GM08714 (cell line): ENCODE results near the gene GLIPR1L2.
"Not testable (repeated sequence)": the region's sequence is repeated elsewhere in the genome, so short reads cannot be mapped to it uniquely, and the experiment has no call there.

Experiments
- H3K4me3 ChIP-seq: fragments of 200-500 bp; sonication (Bioruptor generic); 2 replicates; pipeline ENCODE4 v1.5.1; 2014; ENCODE audit warnings: mild to moderate bottlenecking, low read length, inconsistent platforms
- ZNF274 ChIP-seq: IDR thresholded peaks from 2 replicates; pipeline ENCODE4 v1.6.1; 2012; ENCODE audit warnings: mild to moderate bottlenecking, low read depth, low read length

Gene GLIPR1L2

DNA sequence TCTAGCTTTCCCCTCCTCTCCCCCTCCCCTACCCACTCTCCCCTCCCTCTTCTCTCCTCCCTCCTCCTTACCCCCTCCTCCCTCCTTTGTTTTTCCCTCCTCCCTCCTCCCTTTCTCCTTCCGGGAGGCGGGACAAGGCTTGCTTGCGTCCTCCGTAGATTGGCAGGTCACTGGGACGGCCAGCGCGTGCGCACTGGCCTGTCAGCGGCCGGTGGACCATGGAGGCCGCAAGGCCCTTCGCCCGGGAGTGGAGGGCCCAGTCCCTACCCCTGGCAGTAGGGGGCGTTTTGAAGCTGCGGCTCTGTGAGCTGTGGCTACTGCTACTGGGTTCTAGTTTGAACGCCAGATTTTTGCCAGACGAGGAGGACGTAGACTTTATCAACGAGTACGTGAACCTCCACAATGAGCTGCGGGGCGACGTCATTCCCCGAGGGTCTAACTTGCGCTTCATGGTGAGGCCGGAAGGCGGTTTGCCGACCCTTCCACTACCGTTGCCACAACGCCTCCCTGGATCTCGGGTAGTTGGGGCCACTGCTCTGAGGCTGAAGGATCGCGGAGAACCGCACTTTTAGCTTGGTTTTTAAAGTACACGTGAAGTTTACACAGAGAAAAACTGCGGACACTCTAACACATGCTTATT is at the start of gene GLIPR1L2:
Gene GLIPR1L2 (plus strand): TSS at position 191 of the 640 bp plus-strand sequence. CDS start 28 bp downstream, at position 219.
- peak within 1 kb of the TSS; percentile 62 for H3K4me3 ChIP-seq
- TF ChIP-seq ZNF274: no peak

DNA sequence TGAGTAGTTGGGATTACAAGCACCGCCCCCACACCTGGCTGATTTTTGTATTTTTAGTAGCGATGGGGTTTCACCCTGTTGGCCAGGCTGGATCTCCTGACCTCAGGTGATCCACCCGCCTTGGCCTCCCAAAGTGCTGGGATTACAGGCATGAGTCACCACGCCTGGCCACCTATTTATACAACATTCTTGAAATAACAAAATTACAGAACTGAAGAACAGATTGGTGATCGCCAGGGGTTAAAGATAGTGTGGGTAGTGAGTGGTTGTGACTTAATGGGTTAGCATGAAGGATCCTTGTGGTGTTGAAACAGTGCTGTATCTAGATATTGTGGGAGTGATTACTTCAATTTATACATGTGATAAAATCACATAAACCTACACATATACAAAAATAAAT is 49.0 kb upstream of the GLIPR1L2 start:
- H3K4me3 ChIP-seq: no peak overlapping the region
- TF ChIP-seq ZNF274: no peak

DNA sequence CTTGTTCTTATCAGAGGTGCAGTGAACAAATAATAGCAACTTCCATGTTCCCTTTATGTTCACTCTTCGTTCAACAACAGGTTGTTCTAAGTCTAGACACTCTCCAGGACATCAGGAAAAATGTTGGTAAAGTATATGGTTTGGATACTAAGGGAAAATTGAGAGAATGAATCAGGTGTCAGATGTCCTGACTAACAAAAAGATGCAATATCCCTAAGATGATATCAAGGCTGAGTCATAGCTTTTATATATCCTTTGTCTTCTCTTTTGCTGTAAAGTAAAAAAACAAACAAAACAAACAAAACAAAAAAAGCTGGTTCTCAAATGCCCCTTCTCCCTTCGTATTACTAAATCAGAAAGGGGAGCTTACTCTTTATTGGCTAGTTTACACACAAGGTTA is 45.4 kb upstream of the GLIPR1L2 start:
- H3K4me3 ChIP-seq: no peak overlapping the region
- no peak for TF ChIP-seq ZNF274

DNA sequence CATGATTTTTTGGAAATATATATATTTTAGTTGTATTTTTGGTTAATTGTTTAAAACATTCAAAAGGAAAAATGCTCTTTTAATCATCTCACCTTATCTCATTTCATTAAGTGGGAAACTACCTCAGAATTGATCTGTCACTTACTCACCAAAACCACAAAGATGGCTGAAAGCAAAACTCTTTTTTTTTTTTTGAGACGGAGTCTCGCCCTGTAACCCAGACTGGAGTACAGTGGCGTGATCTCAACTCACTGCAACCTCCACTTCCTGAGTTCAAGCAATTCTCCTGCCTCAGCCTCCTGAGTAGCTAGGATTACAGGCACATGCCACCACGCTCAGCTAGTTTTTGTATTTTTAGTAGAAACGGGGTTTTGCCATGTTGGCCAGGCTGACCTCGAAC is 44.7 kb upstream of the GLIPR1L2 start:
- not testable (repeated sequence) for H3K4me3 ChIP-seq

DNA sequence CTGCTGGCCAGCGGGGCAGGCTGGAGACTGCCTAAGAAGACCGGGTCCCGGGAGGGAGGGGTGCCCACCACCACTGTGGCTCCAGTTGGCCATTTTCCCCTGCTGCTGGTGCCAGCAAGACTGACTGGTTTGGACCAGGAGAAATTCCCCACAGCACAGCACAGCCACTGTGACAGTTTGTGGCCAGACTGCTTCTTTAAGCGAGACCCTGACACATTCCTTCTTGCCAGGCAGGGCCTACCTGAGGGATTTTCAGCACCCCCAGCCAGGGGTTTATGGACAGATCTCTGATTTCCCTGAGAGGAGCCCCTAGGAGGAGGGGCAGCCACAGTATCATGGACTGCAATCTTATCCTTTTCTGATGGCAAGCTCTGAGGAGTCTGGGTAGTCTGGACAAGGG is 40.9 kb upstream of the GLIPR1L2 start:
- no peak for TF ChIP-seq ZNF274
- H3K4me3 ChIP-seq: no peak overlapping the region

DNA sequence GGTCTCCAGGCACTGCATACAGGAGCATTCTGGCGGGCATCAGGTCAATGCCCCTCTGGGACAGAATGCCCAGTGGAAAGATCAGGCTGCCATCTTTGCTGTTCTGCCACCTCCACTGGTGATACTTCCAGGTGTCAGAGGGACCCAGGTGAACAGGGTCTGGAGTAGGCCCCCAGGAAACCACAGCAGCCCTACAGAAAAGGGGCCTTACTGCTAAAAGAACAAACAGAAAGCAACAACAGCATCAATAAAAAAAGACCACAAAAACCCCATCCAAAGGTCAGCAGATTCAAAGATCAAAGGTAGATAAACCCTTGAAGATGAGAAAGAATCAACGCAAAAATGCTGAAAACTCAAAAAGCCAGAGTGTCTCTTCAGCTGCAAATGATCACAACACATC is 40.5 kb upstream of the GLIPR1L2 start:
- no peak for TF ChIP-seq ZNF274
- H3K4me3 ChIP-seq: no peak overlapping the region

DNA sequence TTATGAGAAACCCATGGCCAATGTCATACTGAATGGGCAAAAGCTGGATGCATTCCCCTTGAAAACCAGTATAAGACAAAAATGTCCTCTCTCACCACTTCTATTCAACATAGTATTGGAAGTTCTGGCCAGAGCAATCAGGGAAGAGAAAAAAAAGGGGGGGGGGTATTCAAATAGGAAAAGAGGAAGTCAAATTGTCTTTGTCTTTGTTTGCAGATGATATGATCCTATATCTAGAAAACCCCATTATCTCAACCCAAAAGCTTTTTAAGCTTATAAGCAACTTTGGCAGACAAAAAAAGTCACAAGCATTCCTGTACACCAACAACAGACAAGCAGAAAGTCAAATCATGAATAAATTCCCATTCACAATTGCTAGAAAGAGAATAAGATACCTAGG is 36.9 kb upstream of the GLIPR1L2 start:
- TF ChIP-seq ZNF274: no peak
- no peak overlapping the region for H3K4me3 ChIP-seq

DNA sequence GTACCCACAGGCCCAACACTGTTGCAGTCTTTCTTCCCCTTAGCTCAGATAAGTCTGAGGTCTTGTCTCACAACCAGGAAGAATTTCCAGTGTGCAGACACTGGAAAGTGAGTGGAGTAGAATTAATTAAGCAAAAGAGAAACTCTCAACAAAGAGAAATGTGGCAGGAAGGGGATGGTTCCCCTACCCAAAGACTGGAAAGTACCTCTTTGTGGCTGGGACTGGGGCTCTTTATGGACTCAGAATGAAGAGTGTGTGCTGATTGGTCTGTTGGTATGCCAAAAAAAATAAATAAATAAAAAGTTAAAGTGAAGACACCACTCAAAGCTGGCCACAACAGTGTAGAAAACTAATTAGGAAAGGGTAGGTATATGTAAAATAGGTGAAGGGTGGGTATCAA is 30.0 kb upstream of the GLIPR1L2 start:
- no peak overlapping the region for H3K4me3 ChIP-seq
- TF ChIP-seq ZNF274: no peak

DNA sequence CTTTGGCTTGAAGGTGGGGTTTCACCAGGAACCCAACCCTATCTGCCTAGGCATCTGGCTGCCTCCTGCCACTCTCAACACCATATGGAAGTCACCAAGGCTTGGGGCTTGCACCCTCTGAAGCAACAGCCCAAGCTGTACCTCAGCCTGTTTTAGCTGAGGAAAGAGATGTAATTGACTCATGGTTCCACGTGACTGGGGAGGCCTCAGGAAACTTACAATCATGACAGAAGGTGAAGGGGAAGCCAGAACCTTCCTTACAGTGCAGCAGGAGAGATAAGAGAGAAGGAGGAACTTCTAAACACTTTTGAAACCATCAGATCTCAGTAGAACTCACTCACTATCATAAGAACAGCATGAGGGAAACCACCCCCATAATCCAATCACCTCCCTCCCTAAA is 29.5 kb upstream of the GLIPR1L2 start:
- no peak overlapping the region for H3K4me3 ChIP-seq
- TF ChIP-seq ZNF274: no peak

DNA sequence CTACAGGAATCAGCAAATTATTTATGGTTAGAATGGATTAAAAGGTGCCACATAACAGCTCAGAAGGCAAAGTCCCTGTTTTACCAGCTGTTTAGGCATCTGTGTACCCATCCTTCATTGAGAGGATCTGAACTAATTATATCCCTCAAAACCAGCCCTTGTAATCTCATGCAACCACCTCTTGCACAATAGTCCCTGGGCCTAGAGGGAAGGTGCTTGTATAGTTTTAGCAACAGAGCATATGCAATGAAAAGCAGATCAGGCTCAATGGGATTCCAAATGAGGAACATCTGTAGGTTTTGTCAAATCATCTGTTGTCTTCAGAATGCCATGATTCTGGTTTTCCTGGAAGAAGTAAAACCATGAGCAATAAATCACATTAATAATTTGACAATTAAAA is 26.0 kb upstream of the GLIPR1L2 start:
- no peak for TF ChIP-seq ZNF274
- H3K4me3 ChIP-seq: no peak overlapping the region

DNA sequence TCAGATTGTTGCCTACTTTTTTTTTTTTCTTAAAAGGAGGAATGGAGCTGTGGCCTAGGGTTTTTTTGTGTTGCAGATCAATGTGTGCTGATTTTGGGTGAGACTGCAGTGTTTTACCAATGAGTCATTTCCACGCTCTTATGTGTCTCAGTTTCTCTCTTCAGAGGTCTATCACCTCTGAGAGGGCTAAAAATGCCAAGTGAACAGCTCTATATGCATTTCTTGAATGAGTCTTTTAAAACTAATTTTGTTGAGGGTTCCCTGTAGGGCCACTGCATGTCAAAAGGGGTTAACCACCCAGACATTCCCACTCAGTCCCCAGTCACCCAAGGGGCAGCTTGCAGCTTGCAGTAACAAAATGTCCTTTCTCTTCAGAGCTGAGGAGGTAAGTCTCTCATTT is 24.3 kb upstream of the GLIPR1L2 start:
- TF ChIP-seq ZNF274: no peak
- H3K4me3 ChIP-seq: no peak overlapping the region

DNA sequence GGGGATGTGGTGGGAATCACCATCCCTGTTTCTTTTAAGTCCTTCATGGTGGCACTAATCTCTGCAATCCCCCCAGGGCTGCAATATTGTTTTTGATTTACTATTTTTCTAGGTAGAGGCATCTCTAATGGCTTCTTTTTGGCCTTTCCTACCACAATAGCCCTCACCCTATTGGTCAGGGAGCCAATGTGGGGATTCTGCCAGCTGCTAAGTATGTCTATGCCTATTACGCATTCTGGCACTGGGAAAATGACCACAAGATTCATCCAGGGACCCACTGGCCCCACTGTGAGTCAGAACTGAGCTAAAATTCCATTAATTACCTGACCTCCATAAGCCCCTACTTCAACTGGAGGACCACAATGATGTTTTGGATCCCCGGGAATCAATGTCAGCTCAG is 15.9 kb upstream of the GLIPR1L2 start:
- TF ChIP-seq ZNF274: no peak
- H3K4me3 ChIP-seq: no peak overlapping the region

DNA sequence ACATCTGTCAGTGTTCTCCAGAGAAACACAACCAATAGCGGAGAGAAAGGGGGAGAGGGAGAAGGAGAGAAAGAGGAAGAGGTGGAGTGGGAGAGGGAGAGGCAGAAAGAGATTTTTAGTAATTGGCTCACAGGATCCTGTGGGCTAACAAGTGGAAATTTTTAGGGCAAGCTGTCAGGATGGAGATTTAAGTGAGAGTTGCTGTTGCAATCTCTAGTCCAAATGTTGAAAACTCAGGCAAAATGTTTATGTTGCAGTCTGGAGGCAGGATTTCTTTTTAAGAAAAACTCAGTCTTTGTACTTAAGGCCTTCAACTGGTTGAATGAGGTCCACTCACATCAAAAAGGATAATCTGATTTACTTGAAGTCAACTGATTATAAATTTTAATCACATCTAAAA is 12.5 kb upstream of the GLIPR1L2 start:
- TF ChIP-seq ZNF274: no peak
- no peak overlapping the region for H3K4me3 ChIP-seq

DNA sequence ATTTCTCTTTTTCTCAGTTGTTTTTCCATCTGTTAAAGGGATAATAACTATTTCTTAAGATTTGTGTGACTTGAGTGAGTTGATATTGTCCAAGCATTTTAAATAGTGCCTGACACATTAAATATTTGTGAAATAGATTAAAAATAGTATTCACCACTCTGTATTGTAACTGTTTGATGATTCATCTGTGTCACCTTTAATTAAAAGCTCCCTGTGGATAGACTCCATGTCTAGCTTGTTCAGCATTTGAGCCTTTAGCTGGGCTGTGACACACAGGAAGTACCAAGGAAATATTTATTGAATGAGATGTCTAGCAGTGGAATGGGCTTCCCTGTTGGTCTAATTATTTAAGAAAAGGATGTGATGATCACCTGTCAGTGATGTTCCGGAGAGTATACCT is 1.8 kb upstream of the GLIPR1L2 start:
- TF ChIP-seq ZNF274: no peak

DNA sequence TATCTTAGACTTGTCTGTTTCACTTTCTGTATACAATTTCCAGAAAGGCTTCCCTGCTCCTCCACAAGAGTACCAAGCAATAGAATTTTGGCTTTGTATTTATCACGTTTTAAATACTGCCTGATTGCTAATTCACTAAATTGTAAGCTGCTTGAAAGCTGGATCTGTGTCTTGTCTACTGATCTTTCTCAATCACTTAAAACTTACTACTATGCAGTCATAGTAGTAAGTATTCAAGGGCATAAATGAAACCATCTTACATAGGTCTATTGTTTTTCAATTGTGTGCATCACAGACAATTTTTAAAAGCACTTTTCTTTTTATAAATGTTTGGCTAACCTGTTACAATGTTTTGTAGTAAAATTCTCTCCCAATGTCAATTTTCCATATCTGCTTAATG is 1.2 kb upstream of the GLIPR1L2 start:
- peak overlapping the region; percentile 8; the same call in 1 of the 2 replicates for H3K4me3 ChIP-seq
- no peak for TF ChIP-seq ZNF274

More for the DNA sequence above, 1.8 kb upstream of the GLIPR1L2 start:
- H3K4me3 ChIP-seq: no peak overlapping the region
